Measurements from ENCODE around the gene ZDHHC14. TPM values are rescaled to one million over a fixed set of nuclear protein-coding genes. Genes with fewer than 3 reads are reported as not detected.

ZDHHC14 gene
- total and polyA plus RNA-seq, 2 of the 8 experiments (the other 6 are each of a cell fraction or from before 2014, with no cell fraction given), result 2.9 to 5.3 TPM

GRCh38 chr6:157390273-157391060 is 9.5 kb downstream of the ZDHHC14 start (continued):
- no peak for TF ChIP-seq NANOG (IDR thresholded peaks at IDR 0.05; ENCODE audit: insufficient read depth, low read depth, low read length, poor library complexity, severe bottlenecking)
- TF ChIP-seq KDM4A (IDR thresholded peaks at IDR 0.05; ENCODE audit: low read depth, low read length, severe bottlenecking), result no peak
- no peak for TF ChIP-seq USF2 (IDR thresholded peaks at IDR 0.05; ENCODE audit: low read length)
- TF ChIP-seq TAF1 (IDR thresholded peaks at IDR 0.05; ENCODE audit: low read depth, low read length), result no peak
- no peak for TF ChIP-seq BRCA1 (IDR thresholded peaks at IDR 0.05; ENCODE audit: low read depth, low read length)
